A549 (cell line): ENCODE measurements around the gene TMEM123. TPM values are rescaled to one million over a fixed set of nuclear protein-coding genes. Genes with fewer than 3 reads are reported as not detected.
A peak's percentile ranks its signal among the peaks of the same experiment; 100 is the strongest.

Source experiments
- ATAC-seq, 2 experiments: fragments of 200-7000 bp in 1 of 2; fragments of >200 bp in 1 of 2; cut with Nextera tagmentation in 1 of 2; cut with Tn5 transposase in 1 of 2; 3 replicates each; pipeline versions ENCODE4 v1.8.0 to v1.9.1; 2018 to 2020; ENCODE audit warnings: mild to moderate bottlenecking in 1 of 2, moderate library complexity in 1 of 2
- CTCF ChIA-PET: fragments of 300-600 bp; sonication (Branson Sonifier 250); formaldehyde crosslinking; extraction: SDS; loops from one replicate; lab custom pipeline; 2021; ENCODE audit warnings: antibody characterized with exemption, inconsistent platforms; lab: Yijun Ruan, JAX
- POLR2A ChIA-PET: fragments of 350-600 bp; formaldehyde crosslinking; extraction: SDS; loops from one replicate; lab custom pipeline; 2021; ENCODE audit warnings: antibody characterized with exemption, inconsistent platforms; lab: Yijun Ruan, JAX
- DNase-seq, 2 experiments: peaks; one replicate each; pipeline versions ENCODE4 v3.0.0 to v3.0.0-alpha.2; 2011 to 2016; ENCODE audit warnings: low read depth in 1 of 2, low spot score in 1 of 2
- FAIRE-seq: peaks from 2 replicates; lab custom pipeline; 2011; peaks lifted over from hg19 to GRCh38; lab: Jason Lieb, UNC
- H3K27ac ChIP-seq, 2 experiments: fragments of >200 bp; sonication (Bioruptor Twin); formaldehyde crosslinking; 3 replicates each; pipeline ENCODE4 v1.5.1; 2016 to 2017
- H3K4me1 ChIP-seq: fragments of >200 bp; sonication (Bioruptor Twin); formaldehyde crosslinking; 3 replicates; pipeline ENCODE4 v1.6.1; 2016
- H3K4me2 ChIP-seq: fragments of >200 bp; sonication (Bioruptor Twin); formaldehyde crosslinking; 3 replicates; pipeline ENCODE4 v1.6.1; 2016
- H3K4me3 ChIP-seq: fragments of >200 bp; sonication (Bioruptor Twin); formaldehyde crosslinking; 3 replicates; pipeline ENCODE4 v1.5.1; 2016
- H3K9me3 ChIP-seq: fragments of >200 bp; sonication (Bioruptor Twin); formaldehyde crosslinking; 3 replicates; pipeline ENCODE4 v1.6.1; 2016
- CEBPB ChIP-seq, 2 experiments: fragments of >200 bp in 1 of 2; sonication (Bioruptor Twin) in 1 of 2; formaldehyde crosslinking in 1 of 2; IDR thresholded peaks; 2 replicates each; pipeline ENCODE4 v1.6.1; 2012 to 2016
- FOXS1 ChIP-seq: fragments of 250-450 bp; sonication (Bioruptor Pico); IDR thresholded peaks from 2 replicates; pipeline ENCODE4 v1.5.0; 2020; ENCODE audit warnings: mild to moderate bottlenecking, moderate library complexity
- HDAC2 ChIP-seq: fragments of 200-600 bp; sonication (generic); IDR thresholded peaks from 2 replicates; pipeline ENCODE4 v1.6.1; 2016
- HOXB5 ChIP-seq: fragments of 250-450 bp; sonication (Bioruptor Pico); IDR thresholded peaks from 2 replicates; pipeline ENCODE4 v1.5.0; 2020; ENCODE audit warnings: mild to moderate bottlenecking, moderate library complexity
- KDM5A ChIP-seq: fragments of 200-600 bp; sonication (generic); IDR thresholded peaks from 2 replicates; pipeline ENCODE4 v1.6.1; 2016; ENCODE audit warnings: antibody characterized with exemption, mild to moderate bottlenecking
- NPAS2 ChIP-seq: fragments of 250-450 bp; sonication (Bioruptor Pico); IDR thresholded peaks from 2 replicates; pipeline ENCODE4 v1.8.0; 2022; ENCODE audit warnings: mild to moderate bottlenecking, moderate library complexity, borderline replicate concordance
- RFX5 ChIP-seq: fragments of 450-650 bp; IDR thresholded peaks from 2 replicates; pipeline ENCODE4 v1.7.1; 2014; ENCODE audit warnings: antibody characterized with exemption, mild to moderate bottlenecking, moderate library complexity
- SMC3 ChIP-seq: fragments of >200 bp; sonication (Bioruptor Twin); formaldehyde crosslinking; IDR thresholded peaks from 3 replicates; pipeline ENCODE4 v1.6.1; 2018; ENCODE audit warnings: inconsistent platforms
- ZC3H11A ChIP-seq: fragments of 450-650 bp; IDR thresholded peaks from 2 replicates; pipeline ENCODE4 v1.6.1; 2014; ENCODE audit warnings: antibody characterized with exemption, mild to moderate bottlenecking
- WGBS: methylation state at CpG from one replicate; pipeline ENCODE4 v1.1.6; 2017; ENCODE audit errors: missing lambda C conversion rate; 5-methylcytosine and 5-hydroxymethylcytosine counted together
- polyA plus RNA-seq, 4 experiments: library from polyadenylated mRNA; depleted of rRNA in 3 of 4; stranded (reverse); fragments of >200 nt; fragmentation: RNase III in 1 of 4; extraction: RNeasy Plus Mini Kit Qiagen cat#74134 plus additional on column Dnase treatment in 1 of 4; gene quantifications; 2 replicates in 3 of 4; 3 replicates in 1 of 4; pipeline ENCODE4 v1.2.3, GENCODE V29; 2011 to 2017
- TF ChIP-seq, protein P1 (sequence below): IDR thresholded peaks from 2 replicates; pipeline ENCODE4 v1.6.1; 2012
- TF ChIP-seq, protein P2 (sequence below): fragments of 250-450 bp; sonication (Bioruptor Pico); IDR thresholded peaks from 2 replicates; pipeline ENCODE4 v1.5.0; 2021; ENCODE audit warnings: mild to moderate bottlenecking, moderate library complexity, borderline replicate concordance
- TF ChIP-seq, protein P3 (sequence below): fragments of 250-450 bp; sonication (Bioruptor Pico); IDR thresholded peaks from 2 replicates; pipeline ENCODE4 v1.5.0; 2020; ENCODE audit warnings: low read depth, mild to moderate bottlenecking, moderate library complexity

Gene TMEM123
- polyA plus RNA-seq, 2 of the 4 experiments (the other 2 are of a cell fraction) = 199 to 458 TPM

DNA sequence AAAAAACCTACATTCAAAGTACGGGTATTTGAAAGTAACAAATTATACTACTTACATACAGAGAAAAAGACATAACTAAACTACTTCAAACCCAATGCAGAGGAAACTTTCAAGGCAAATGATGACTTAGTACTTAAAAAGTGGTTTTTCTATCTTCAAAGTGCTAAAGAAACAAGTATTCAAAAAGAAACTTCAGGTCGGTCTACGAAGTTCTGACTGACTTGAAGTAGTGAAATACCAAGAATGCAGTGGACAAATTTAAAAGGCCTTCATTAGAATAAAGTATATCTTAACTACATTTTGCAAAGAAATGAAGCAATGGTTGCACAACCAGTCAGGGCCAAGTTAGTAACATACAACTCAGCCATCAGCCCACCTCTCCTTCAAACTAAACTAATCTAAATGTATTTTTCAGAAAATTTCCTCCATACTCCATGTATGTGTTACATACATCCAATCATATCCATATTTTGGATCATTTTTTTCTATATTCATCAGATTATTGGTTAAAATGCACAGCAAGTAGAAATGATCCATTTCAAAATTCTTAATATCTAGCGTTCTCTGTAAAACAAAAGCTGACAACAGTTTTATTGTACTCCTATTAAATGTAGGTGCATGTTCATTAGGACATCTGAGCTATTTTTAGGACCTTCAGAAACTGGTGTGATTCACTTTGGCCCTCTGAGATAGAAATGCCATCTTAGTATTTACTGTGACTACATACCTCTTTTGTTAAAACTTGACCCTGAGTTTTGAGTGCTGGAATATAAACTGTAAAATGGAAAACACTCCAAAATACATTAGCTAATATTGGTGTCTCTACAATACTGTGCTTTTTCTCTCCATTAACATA is 55.6 kb downstream of the TMEM123 start:
- H3K4me3 ChIP-seq = no peak overlapping the region
- H3K9me3 ChIP-seq = no peaks in the 10 kb centered on the region
- TF ChIP-seq CEBPB (IDR thresholded peaks at IDR 0.05) (peak; percentile 7 to 25; a peak in 1 of 4 replicates), RFX5 (no peak)
- H3K4me2 ChIP-seq = no peak overlapping the region
- ChIA-PET CTCF (interaction anchor here (4.9 kb wide), 1 partner anchor 216 kb away, joined by 21 read pairs; no protein-coding TSS in a partner anchor), POLR2A (no interaction called here)
- 85% methylated on average over 4 of the region's 4 CpGs for WGBS
- DNase-seq (no peak), FAIRE-seq (no peak), ATAC-seq (no peak)
- H3K4me1 ChIP-seq = peaks cover 17% of the 10 kb centered on the region
- no peak overlapping the region for H3K27ac ChIP-seq

DNA sequence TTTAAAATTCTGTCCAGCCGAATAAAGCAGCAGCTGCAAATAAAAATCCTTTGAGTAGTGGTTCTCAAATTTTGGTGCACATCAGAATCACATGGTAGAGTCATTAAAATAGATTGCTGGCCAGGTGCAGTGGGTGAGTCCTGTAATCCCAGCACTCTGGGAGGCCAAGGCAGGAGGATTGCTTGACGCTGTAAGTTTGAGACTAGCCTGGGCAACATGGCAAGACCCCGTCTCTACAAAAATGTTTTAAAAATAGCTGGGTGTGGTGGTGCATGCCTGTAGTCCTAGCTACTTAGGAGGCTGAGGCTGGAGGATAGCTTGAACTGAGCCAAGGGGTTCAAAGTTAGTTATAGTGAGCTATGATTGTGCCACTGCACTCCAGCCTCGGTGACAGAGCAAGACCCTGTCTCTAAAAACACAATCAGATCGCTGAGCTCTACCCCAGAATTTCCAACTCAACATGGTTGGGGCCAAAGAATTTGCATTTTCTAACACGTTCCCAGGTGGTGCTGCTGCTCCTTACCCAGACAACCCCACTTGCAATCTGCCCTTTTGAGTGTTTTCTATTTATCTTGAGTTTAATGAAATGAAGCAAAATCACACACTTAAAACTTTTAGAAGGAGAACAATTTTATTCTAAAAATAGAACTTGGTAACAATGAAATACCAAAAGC is 56.7 kb downstream of the TMEM123 start:
- H3K4me2 ChIP-seq = no peak overlapping the region
- no peak for TF ChIP-seq SMC3
- no peaks in the 10 kb centered on the region for H3K9me3 ChIP-seq
- H3K4me3 ChIP-seq = no peak overlapping the region
- WGBS = 89% methylated on average over 6 of the region's 6 CpGs
- CTCF ChIA-PET = interaction anchor here (0.9 to 4.9 kb wide), 2 partner anchors 100 to 217 kb away, joined by 4 to 21 read pairs; no protein-coding TSS in a partner anchor
- DNase-seq (no peak), FAIRE-seq (no peak), ATAC-seq (no peak)
- POLR2A ChIA-PET = no interaction called here
- peaks cover 17% of the 10 kb centered on the region for H3K4me1 ChIP-seq
- no peak overlapping the region for H3K27ac ChIP-seq

DNA sequence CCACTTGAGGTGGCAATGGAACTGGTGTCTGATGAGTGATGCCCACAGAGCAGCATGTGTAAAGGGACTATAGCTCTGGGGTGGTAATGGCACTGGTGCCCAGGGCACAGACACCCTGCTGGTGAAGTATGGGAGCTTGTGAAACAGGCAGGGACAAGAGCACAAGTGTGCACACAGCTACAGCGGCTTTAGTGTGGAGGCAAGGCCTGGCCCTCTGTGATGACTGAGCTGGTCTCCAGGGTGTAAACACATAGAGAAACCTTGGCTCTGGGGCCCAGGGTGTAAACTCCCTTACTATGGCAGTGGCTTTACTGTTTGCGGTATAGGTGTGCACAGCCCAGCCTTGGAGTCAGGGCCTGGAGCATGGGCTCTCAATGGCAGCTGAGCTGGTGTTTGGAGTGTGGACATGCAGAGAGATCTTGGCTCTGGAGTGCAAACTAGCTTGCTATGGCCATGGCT is 59.3 kb downstream of the TMEM123 start:
- FAIRE-seq (no peak), DNase-seq (no peak), ATAC-seq (peak; percentile 27 to 44; a peak in 3 of 6 replicates)
- no peak overlapping the region for H3K4me2 ChIP-seq
- peaks cover 17% of the 10 kb centered on the region for H3K4me1 ChIP-seq
- H3K27ac ChIP-seq = no peak overlapping the region
- 100% methylated on average over 1 of the region's 2 CpGs for WGBS
- H3K4me3 ChIP-seq = no peak overlapping the region
- CTCF ChIA-PET = interaction anchor here (1.0 to 5.4 kb wide), 9 partner anchors 9 to 273 kb away, joined by 3 to 81 read pairs (median 4); no protein-coding TSS in a partner anchor
- no peaks in the 10 kb centered on the region for H3K9me3 ChIP-seq
- TF ChIP-seq, protein P1, sequence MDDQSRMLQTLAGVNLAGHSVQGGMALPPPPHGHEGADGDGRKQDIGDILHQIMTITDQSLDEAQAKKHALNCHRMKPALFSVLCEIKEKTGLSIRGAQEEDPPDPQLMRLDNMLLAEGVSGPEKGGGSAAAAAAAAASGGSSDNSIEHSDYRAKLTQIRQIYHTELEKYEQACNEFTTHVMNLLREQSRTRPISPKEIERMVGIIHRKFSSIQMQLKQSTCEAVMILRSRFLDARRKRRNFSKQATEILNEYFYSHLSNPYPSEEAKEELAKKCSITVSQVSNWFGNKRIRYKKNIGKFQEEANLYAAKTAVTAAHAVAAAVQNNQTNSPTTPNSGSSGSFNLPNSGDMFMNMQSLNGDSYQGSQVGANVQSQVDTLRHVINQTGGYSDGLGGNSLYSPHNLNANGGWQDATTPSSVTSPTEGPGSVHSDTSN = no peak
- TF ChIP-seq ZC3H11A = no peak
- TF ChIP-seq HDAC2 = no peak
- TF ChIP-seq HOXB5 (CRISPR knock-in tag) = no peak
- TF ChIP-seq KDM5A = no peak
- TF ChIP-seq, protein P2, sequence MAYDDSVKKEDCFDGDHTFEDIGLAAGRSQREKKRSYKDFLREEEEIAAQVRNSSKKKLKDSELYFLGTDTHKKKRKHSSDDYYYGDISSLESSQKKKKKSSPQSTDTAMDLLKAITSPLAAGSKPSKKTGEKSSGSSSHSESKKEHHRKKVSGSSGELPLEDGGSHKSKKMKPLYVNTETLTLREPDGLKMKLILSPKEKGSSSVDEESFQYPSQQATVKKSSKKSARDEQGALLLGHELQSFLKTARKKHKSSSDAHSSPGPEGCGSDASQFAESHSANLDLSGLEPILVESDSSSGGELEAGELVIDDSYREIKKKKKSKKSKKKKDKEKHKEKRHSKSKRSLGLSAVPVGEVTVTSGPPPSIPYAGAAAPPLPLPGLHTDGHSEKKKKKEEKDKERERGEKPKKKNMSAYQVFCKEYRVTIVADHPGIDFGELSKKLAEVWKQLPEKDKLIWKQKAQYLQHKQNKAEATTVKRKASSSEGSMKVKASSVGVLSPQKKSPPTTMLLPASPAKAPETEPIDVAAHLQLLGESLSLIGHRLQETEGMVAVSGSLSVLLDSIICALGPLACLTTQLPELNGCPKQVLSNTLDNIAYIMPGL = no peak
- no peak for TF ChIP-seq NPAS2 (CRISPR knock-in tag)
- TF ChIP-seq, protein P3, sequence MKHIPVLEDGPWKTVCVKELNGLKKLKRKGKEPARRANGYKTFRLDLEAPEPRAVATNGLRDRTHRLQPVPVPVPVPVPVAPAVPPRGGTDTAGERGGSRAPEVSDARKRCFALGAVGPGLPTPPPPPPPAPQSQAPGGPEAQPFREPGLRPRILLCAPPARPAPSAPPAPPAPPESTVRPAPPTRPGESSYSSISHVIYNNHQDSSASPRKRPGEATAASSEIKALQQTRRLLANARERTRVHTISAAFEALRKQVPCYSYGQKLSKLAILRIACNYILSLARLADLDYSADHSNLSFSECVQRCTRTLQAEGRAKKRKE (CRISPR knock-in tag) = no peak
- TF ChIP-seq FOXS1 (CRISPR knock-in tag) = no peak
- TF ChIP-seq, all 56 proteins: peak for 0
- POLR2A ChIA-PET = no interaction called here
